Keratinocyte (primary cell): ENCODE results near the gene PEX11A. TPM values are rescaled to one million over a fixed set of nuclear protein-coding genes. Genes with fewer than 3 reads are reported as not detected.

ENCODE experiments used
- DNase-seq: peaks from one replicate; pipeline ENCODE4 v3.0.0-alpha.2; 2011; ENCODE audit warnings: low read depth, missing footprints, low spot score
- FAIRE-seq: peaks from 2 replicates; lab custom pipeline; 2011; peaks lifted over from hg19 to GRCh38; lab: Jason Lieb, UNC
- H2AFZ ChIP-seq: 2 replicates; pipeline ENCODE4 v1.6.0; 2012; ENCODE audit warnings: low read length, control low read depth, inconsistent platforms; ENCODE audit not compliant: control insufficient read depth
- H3K27ac ChIP-seq: 2 replicates; pipeline ENCODE4 v1.5.1; 2011; ENCODE audit warnings: low read length; ENCODE audit not compliant: control insufficient read depth, insufficient read depth
- H3K27me3 ChIP-seq: 3 replicates; pipeline ENCODE4 v1.6.0; 2011; ENCODE audit warnings: low read length; ENCODE audit not compliant: control insufficient read depth, insufficient read depth; ENCODE audit errors: extremely low read depth
- H3K36me3 ChIP-seq, 2 experiments: 2 replicates in 1 of 2; 3 replicates in 1 of 2; pipeline ENCODE4 v1.5.1; 2011; ENCODE audit warnings: low read length in 2 of 2, mild to moderate bottlenecking in 1 of 2; ENCODE audit not compliant: control insufficient read depth in 2 of 2, insufficient read depth in 2 of 2; ENCODE audit errors: extremely low read depth in 1 of 2
- H3K4me1 ChIP-seq: 3 replicates; pipeline ENCODE4 v1.5.1; 2011; ENCODE audit warnings: low read length; ENCODE audit not compliant: control insufficient read depth, insufficient read depth; ENCODE audit errors: extremely low read depth
- H3K4me2 ChIP-seq: 3 replicates; pipeline ENCODE4 v1.6.0; 2011; ENCODE audit warnings: low read depth, low read length; ENCODE audit not compliant: control insufficient read depth, insufficient read depth; ENCODE audit errors: extremely low read depth
- H3K4me3 ChIP-seq, 3 experiments: fragments of 200-600 bp in 1 of 3; sonication (generic) in 1 of 3; 2 replicates in 2 of 3; 3 replicates in 1 of 3; pipeline ENCODE4 v1.5.1; 2011 to 2016; ENCODE audit warnings: low read length in 3 of 3, mild to moderate bottlenecking in 3 of 3, control low read depth in 2 of 3, inconsistent platforms in 1 of 3, low read depth in 1 of 3, mixed read lengths in 1 of 3, mixed run types in 1 of 3, moderate library complexity in 1 of 3; ENCODE audit not compliant: control insufficient read depth in 2 of 3, insufficient read depth in 2 of 3; ENCODE audit errors: extremely low read depth in 1 of 3
- H3K79me2 ChIP-seq: 2 replicates; pipeline ENCODE4 v1.6.0; 2012; ENCODE audit warnings: low read length; ENCODE audit not compliant: control insufficient read depth, insufficient read depth
- H3K9ac ChIP-seq: 3 replicates; pipeline ENCODE4 v1.6.0; 2011; ENCODE audit warnings: low read length; ENCODE audit not compliant: control insufficient read depth, insufficient read depth; ENCODE audit errors: extremely low read depth
- H3K9me1 ChIP-seq: 3 replicates; pipeline ENCODE4 v1.6.0; 2011; ENCODE audit warnings: low read length; ENCODE audit not compliant: control insufficient read depth, insufficient read depth; ENCODE audit errors: extremely low read depth
- H3K9me3 ChIP-seq: 2 replicates; pipeline ENCODE4 v1.5.1; 2012; ENCODE audit warnings: low read depth, low read length; ENCODE audit not compliant: control insufficient read depth
- H4K20me1 ChIP-seq: 3 replicates; pipeline ENCODE4 v1.6.0; 2011; ENCODE audit warnings: low read length; ENCODE audit not compliant: control insufficient read depth, insufficient read depth; ENCODE audit errors: extremely low read depth
- EZH2 ChIP-seq: IDR thresholded peaks from one replicate; pipeline ENCODE4 v1.6.1; 2012; ENCODE audit warnings: inconsistent platforms, mild to moderate bottlenecking, low read length, moderate library complexity
- dilution Hi-C: fragments of 300-500 bp; cut with MboI; formaldehyde crosslinking; loops from one replicate; pipeline ENCODE4 v1.7.0; 2020; ENCODE audit warnings: low sequenced_read_pairs; ENCODE audit not compliant: extremely low pct_ligation_motif_present
- polyA plus RNA-seq, 5 experiments: library from polyadenylated mRNA; depleted of rRNA in 3 of 5; stranded (reverse) in 3 of 5; stranded (forward) in 1 of 5; unstranded in 1 of 5; fragments of >200 nt; gene quantifications; 1 replicate in 1 of 5; 2 replicates in 3 of 5; 3 replicates in 1 of 5; pipeline versions ENCODE4 v1.2.1 to v1.2.3, GENCODE V29; 2011 to 2012; ENCODE audit warnings: missing spikeins in 2 of 5, low read depth in 1 of 5, low replicate concordance in 1 of 5
- TF ChIP-seq, protein P1 (sequence below), 3 experiments: IDR thresholded peaks in 1 of 3; conservative IDR thresholded peaks in 1 of 3; optimal IDR thresholded peaks in 1 of 3; 2 replicates in 2 of 3; 3 replicates in 1 of 3; pipeline versions ENCODE3 to v1.5.1; 2011; ENCODE audit warnings: low read length in 3 of 3, mild to moderate bottlenecking in 3 of 3, moderate library complexity in 2 of 3, control low read depth in 1 of 3, inconsistent platforms in 1 of 3; ENCODE audit not compliant: insufficient read depth in 2 of 3; ENCODE audit errors: extremely low read depth in 1 of 3

PEX11A gene
- polyA plus RNA-seq, 1 donor (not counting 4 experiments of a cell fraction or from before 2014, with no cell fraction given) = 6.0 TPM

GRCh38 chr15:89652666-89653065, 37.9 kb downstream of the PEX11A start:
- H3K4me2 ChIP-seq = no peak overlapping the region
- dilution Hi-C loops = no loop called here
- no peak overlapping the region for H3K9ac ChIP-seq
- FAIRE-seq = no peak
- H2AFZ ChIP-seq = no peak overlapping the region
- no peak overlapping the region for H3K27ac ChIP-seq
- TF ChIP-seq, protein P1, sequence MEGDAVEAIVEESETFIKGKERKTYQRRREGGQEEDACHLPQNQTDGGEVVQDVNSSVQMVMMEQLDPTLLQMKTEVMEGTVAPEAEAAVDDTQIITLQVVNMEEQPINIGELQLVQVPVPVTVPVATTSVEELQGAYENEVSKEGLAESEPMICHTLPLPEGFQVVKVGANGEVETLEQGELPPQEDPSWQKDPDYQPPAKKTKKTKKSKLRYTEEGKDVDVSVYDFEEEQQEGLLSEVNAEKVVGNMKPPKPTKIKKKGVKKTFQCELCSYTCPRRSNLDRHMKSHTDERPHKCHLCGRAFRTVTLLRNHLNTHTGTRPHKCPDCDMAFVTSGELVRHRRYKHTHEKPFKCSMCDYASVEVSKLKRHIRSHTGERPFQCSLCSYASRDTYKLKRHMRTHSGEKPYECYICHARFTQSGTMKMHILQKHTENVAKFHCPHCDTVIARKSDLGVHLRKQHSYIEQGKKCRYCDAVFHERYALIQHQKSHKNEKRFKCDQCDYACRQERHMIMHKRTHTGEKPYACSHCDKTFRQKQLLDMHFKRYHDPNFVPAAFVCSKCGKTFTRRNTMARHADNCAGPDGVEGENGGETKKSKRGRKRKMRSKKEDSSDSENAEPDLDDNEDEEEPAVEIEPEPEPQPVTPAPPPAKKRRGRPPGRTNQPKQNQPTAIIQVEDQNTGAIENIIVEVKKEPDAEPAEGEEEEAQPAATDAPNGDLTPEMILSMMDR (optimal IDR thresholded peaks at IDR 0.05 in 1 of 3, IDR thresholded peaks at IDR 0.05 in 1 of 3, conservative IDR thresholded peaks at IDR 0.05 in 1 of 3; ENCODE audit: extremely low read depth in 1 of 3, insufficient read depth in 2 of 3, low read length in 3 of 3) = no peak
- no peak for TF ChIP-seq EZH2
- no peaks in the 10 kb centered on the region for H3K36me3 ChIP-seq
- H3K79me2 ChIP-seq = no peaks in the 10 kb centered on the region
- peaks cover 6% of the 10 kb centered on the region for H3K27me3 ChIP-seq
- H4K20me1 ChIP-seq = no peaks in the 10 kb centered on the region
- no peak overlapping the region for H3K4me3 ChIP-seq
- no peaks in the 10 kb centered on the region for H3K9me3 ChIP-seq
- H3K9me1 ChIP-seq = no peaks in the 10 kb centered on the region
- DNase-seq = no peak
- H3K4me1 ChIP-seq = peaks cover 3% of the 10 kb centered on the region

- dilution Hi-C loops = no loop called here
Observed at GRCh38 chr15:89652131-89652530, 38.4 kb downstream of the PEX11A start.

More at GRCh38 chr15:89652131-89652530, 38.4 kb downstream of the PEX11A start:
- Histone ChIP-seq H3K4me3 (no peak overlapping the region), H2AFZ (no peak overlapping the region), H4K20me1 (no peaks in the 10 kb centered on the region), H3K9me3 (no peaks in the 10 kb centered on the region), H3K4me2 (no peak overlapping the region), H3K9ac (no peak overlapping the region), H3K36me3 (no peaks in the 10 kb centered on the region), H3K4me1 (peaks cover 3% of the 10 kb centered on the region), H3K79me2 (no peaks in the 10 kb centered on the region), H3K27me3 (peaks cover 6% of the 10 kb centered on the region), H3K27ac (no peak overlapping the region), H3K9me1 (no peaks in the 10 kb centered on the region)
- no peak for TF ChIP-seq EZH2
- TF ChIP-seq, protein P1 (optimal IDR thresholded peaks at IDR 0.05 in 1 of 3, IDR thresholded peaks at IDR 0.05 in 1 of 3, conservative IDR thresholded peaks at IDR 0.05 in 1 of 3; ENCODE audit: extremely low read depth in 1 of 3, insufficient read depth in 2 of 3, low read length in 3 of 3) = no peak
- FAIRE-seq (no peak), DNase-seq (no peak)
